GM10266 (cell line): ENCODE data around the gene DHX34.
A peak's percentile ranks its signal among the peaks of the same experiment; 100 is the strongest.

Source experiments
- DNase-seq: peaks from one replicate; pipeline ENCODE4 v3.0.0; 2012; ENCODE audit errors: extremely low spot score
- TF ChIP-seq, protein P1 (sequence below): IDR thresholded peaks from 2 replicates; pipeline ENCODE4 v1.5.1; 2012; ENCODE audit warnings: mild to moderate bottlenecking, low read depth; ENCODE audit not compliant: control insufficient read depth, insufficient read depth; ENCODE audit errors: missing control alignments

The DHX34 gene

DNA sequence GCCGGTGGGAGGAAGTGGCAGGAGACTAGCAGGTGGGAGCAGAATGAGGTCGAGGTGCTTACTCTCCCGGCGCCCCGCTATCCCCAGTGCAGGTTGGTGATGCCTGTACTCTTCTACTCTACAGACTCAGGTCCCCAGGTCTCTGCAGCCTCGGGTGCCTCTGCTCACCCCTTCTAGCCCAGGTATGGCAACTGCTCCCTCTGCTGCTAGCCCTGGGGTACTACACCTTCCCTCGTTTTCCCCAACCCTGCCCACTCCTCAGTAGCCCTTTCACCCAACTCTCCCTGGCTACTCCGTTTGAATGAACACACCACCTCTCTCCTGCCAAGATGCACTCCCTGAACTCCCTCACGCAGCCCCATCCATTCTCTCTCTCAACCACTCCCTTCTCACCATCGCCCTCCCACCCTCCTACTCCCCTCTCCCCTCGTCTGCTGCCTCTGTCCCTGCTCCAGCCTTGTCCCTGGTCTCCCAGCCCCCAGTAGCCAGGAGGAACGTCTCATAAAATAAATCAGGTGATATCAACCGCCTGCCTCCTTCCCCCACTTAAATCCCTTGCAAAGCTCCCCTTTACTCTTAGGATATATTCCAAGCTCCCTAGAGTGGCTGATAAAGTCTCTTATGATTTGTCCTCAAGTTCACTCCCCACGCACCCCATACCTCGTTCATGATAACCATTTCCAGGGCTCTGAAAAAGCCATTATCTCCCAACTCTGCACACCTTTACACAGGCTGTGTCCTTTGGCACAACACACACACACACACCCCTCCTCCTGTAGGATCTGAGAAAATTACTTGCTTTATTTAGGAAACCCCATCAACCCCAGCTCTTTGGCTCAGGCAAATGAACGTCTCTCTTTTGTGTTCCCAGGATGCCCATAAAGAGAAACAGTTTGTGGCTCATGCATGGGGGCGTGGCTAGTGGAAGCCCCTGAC is 78.4 kb downstream of the DHX34 start:
- TF ChIP-seq, protein P1, sequence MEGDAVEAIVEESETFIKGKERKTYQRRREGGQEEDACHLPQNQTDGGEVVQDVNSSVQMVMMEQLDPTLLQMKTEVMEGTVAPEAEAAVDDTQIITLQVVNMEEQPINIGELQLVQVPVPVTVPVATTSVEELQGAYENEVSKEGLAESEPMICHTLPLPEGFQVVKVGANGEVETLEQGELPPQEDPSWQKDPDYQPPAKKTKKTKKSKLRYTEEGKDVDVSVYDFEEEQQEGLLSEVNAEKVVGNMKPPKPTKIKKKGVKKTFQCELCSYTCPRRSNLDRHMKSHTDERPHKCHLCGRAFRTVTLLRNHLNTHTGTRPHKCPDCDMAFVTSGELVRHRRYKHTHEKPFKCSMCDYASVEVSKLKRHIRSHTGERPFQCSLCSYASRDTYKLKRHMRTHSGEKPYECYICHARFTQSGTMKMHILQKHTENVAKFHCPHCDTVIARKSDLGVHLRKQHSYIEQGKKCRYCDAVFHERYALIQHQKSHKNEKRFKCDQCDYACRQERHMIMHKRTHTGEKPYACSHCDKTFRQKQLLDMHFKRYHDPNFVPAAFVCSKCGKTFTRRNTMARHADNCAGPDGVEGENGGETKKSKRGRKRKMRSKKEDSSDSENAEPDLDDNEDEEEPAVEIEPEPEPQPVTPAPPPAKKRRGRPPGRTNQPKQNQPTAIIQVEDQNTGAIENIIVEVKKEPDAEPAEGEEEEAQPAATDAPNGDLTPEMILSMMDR, result peak; percentile 90
- DNase-seq, result peak; percentile 87

DNA sequence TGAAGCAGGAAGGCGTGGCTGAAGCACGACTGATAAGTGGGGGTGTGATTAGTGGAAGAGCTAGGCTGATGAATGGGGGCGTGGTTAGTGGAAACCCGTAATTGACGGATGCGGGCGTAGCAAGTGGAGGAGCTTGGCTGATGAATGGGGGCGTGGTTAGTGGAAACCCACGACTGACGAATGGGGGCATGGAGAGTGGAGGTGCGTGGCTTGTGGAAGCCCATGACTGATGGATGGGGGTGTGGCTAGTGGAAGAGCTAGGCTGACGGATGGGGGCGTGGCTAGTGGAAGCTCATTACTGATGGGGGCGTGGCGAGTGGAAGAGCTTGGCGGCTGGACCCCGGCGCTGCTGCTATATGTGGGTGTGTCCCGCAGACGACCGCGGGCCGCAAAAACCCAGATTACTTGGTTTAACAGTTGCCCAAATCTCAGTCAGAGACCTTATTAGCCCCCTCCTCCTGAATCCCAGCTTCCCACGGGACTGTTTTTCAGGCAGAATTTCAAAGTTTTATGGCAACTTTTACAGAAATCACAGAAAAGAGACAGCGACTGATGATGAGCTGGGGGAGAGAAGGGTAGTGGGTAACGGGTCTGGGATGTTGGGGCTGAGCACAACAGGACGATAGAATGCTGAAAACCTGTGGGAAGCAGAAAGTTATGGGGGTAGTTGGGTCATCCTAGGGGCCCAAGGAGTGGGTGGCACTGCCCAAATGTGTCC is 79.2 kb downstream of the DHX34 start:
- TF ChIP-seq, protein P1, result no peak
- peak; percentile 95 for DNase-seq

DNA sequence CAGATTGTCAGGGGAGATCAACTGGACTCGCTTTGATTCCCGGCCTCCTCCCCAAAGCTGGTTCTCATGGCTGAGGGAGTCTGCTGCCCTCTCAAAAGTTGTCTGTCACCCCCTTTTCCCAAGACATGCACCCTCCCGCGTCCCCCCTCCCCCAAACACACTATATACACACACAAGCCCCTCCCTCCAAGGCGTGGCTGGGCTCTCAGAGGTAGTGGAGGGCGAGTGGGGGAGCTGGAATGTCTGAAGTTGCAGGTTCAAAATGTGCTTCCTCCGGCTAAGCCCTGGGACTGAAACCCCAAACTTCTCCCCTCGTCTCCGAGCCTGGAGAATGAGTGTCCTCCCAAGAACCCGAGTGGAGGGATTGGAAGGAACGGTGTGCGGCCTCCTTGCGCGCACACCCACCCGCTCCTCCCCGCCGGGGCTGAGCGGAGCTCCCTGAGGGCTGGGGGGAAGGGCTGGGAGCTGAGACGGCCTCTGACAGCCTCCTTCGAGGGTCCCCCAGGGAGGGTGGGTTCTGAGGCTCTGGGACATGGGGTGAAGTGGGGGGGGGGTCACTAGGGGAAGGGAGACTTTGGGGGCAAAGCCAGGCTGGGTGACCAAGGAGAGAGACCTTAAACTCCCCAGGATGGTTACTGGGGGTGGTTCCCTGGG is 80.2 kb downstream of the DHX34 start:
- TF ChIP-seq, protein P1, result no peak
- DNase-seq, result no peak

DNA sequence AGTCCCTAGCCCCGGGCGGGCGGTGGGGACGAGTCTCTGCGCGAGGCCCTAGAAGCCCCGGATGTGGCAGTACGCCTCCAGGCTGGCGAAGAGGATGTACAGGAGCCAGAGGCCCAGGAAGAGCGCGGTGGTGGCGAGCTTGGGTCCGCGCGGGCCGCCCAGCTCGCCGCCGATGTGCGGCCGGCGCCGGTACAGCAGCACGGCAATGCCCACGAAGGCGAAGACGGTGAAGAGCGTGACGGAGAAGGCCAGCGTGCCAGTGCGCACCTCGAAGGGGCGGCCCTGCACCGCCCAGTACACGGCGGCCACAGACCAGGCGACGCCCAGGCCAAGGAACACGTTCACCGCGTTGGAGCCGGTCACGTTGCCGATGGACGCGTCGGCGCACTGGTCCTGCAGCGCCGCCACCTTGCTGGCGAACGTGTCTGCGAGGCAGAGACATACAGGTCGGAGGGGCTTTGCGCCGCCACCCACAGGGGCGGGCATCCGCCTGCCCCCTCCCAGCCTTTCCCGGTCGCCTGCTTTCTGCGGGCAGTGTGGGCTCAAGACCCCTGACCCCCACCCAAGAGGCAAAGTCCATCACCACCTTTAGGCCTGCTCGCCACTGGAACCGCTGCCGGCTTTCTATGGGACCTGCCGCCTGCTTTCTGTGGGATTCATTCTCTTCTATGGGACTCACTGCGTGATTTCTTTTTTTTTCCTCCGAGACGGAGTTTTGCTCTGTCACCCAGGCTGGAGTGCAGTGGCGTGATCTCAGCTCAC is 81.1 kb downstream of the DHX34 start:
- TF ChIP-seq, protein P1, result peak; percentile 10
- DNase-seq, result no peak

DNA sequence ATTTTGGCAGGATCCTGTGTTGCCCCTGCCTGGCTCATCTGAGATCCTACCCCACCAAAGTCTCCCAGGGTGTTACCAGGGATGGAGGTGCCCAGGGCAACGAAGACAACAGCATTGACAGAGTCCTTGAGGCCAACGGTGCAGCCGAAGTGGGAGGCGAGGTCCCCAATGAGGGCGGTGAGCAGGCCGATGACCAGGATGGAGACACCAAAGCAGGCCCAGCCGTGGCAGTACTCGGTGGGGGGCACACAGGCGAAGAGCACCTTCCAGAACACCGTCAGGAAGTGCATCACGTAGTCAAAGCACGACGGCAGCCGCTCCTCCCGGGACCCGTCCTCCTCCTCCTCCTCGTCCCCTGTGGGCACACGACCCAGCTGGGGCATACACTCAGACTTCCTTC is 83.0 kb downstream of the DHX34 start:
- DNase-seq, result no peak
- TF ChIP-seq, protein P1, result no peak
